HL-60 (cell line): ENCODE measurements around the gene CEP72.

ENCODE experiments used
- DNase-seq, 2 experiments: peaks; one replicate each; pipeline ENCODE4 v3.0.0-alpha.2; 2010 to 2020; ENCODE audit warnings: low read depth in 1 of 2, low spot score in 1 of 2
- H3K27ac ChIP-seq: fragments of 250-450 bp; sonication (Bioruptor Pico); replicated peaks from 2 replicates; pipeline ENCODE4 v1.5.1; 2020; ENCODE audit warnings: mild to moderate bottlenecking, moderate library complexity
- H3K27me3 ChIP-seq: fragments of 250-450 bp; sonication (Bioruptor Pico); 2 replicates; pipeline ENCODE4 v1.5.1; 2021; ENCODE audit warnings: mild to moderate bottlenecking, moderate library complexity; ENCODE audit not compliant: insufficient read depth, poor library complexity, severe bottlenecking
- H3K4me3 ChIP-seq: replicated peaks from 2 replicates; pipeline ENCODE4 v1.5.1; 2011; ENCODE audit warnings: mild to moderate bottlenecking, control low read depth, low read length; ENCODE audit not compliant: insufficient read depth
- CTCF ChIP-seq: IDR thresholded peaks from one replicate; pipeline ENCODE4 v1.5.1; 2011; ENCODE audit warnings: low read length, control low read depth, inconsistent platforms; ENCODE audit not compliant: insufficient read depth
- GABPA ChIP-seq: IDR thresholded peaks from 2 replicates; pipeline ENCODE4 v1.6.1; 2012; ENCODE audit warnings: low read depth
- POLR2AphosphoS5 ChIP-seq: IDR thresholded peaks from 2 replicates; pipeline ENCODE4 v1.6.1; 2012; ENCODE audit warnings: low read depth
- REST ChIP-seq: IDR thresholded peaks from 2 replicates; pipeline ENCODE4 v1.6.1; 2012; ENCODE audit warnings: low read depth; ENCODE audit not compliant: insufficient replicate concordance
- SPI1 ChIP-seq: IDR thresholded peaks from 2 replicates; pipeline ENCODE4 v1.6.1; 2012; ENCODE audit warnings: low read depth, mild to moderate bottlenecking, borderline replicate concordance

CEP72 gene

GRCh38 chr5:636951-637350, 24.8 kb downstream of the CEP72 start:
- H3K4me3 ChIP-seq, result no peak overlapping the region
- no peak for DNase-seq
- H3K27me3 ChIP-seq, result no peaks in the 10 kb centered on the region
- TF ChIP-seq GABPA, result no peak
- no peak for TF ChIP-seq SPI1
- no peak for TF ChIP-seq REST
- no peak for TF ChIP-seq CTCF
- TF ChIP-seq POLR2AphosphoS5, result no peak
- no peak overlapping the region for H3K27ac ChIP-seq

GRCh38 chr5:637581-638450, 25.7 kb downstream of the CEP72 start:
- no peaks in the 10 kb centered on the region for H3K27me3 ChIP-seq
- no peak overlapping the region for H3K27ac ChIP-seq
- H3K4me3 ChIP-seq, result no peak overlapping the region
- no peak for DNase-seq
- TF ChIP-seq POLR2AphosphoS5 (no peak), REST (no peak), CTCF (no peak), SPI1 (no peak), GABPA (no peak)

- TF ChIP-seq POLR2AphosphoS5 (no peak), SPI1 (no peak), REST (no peak), GABPA (no peak), CTCF (no peak)
- Histone ChIP-seq H3K27me3 (no peaks in the 10 kb centered on the region), H3K27ac (no peak overlapping the region), H3K4me3 (no peak overlapping the region)
- no peak for DNase-seq
Observed at GRCh38 chr5:638501-639252, 26.5 kb downstream of the CEP72 start.
